ENCODE data around the gene MAU2. TPM values are rescaled to one million over a fixed set of nuclear protein-coding genes. Genes with fewer than 3 reads are reported as not detected.

MAU2 gene
- polyA plus RNA-seq, 1 donor from 2014 or later: 48.3 TPM

GRCh38 chr19:19354932-19355331, 34.3 kb downstream of the MAU2 start:
- Histone ChIP-seq H3K27ac (ENCODE audit: low read length) (no peak overlapping the region), H3K27me3 (ENCODE audit: insufficient read depth, low read depth, low read length) (no peaks in the 10 kb centered on the region), H4K20me1 (ENCODE audit: insufficient read depth) (no peaks in the 10 kb centered on the region), H3K36me3 (ENCODE audit: insufficient read depth, low read length) (no peaks in the 10 kb centered on the region), H3F3A (ENCODE audit: insufficient read depth, low read length, poor library complexity, severe bottlenecking) (no peaks in the 10 kb centered on the region), H3K4me3 (ENCODE audit: low read length) (no peak overlapping the region), H3K9me3 (ENCODE audit: low read length) (no peaks in the 10 kb centered on the region), H3K4me2 (ENCODE audit: low read length) (no peak overlapping the region), H3K79me2 (replicated peaks; ENCODE audit: insufficient read depth, low read length) (no peaks in the 10 kb centered on the region), H3K9ac (ENCODE audit: low read length) (no peak overlapping the region), H3K9me2 (ENCODE audit: insufficient read depth, low read length) (no peaks in the 10 kb centered on the region), H2AFZ (ENCODE audit: low read depth, low read length) (no peak overlapping the region)
- TF ChIP-seq MXI1 (conservative IDR thresholded peaks at IDR 0.05; ENCODE audit: poor library complexity, severe bottlenecking): no peak
- no peak for TF ChIP-seq TAF1 (IDR thresholded peaks at IDR 0.05; ENCODE audit: low read depth)
- no peak for TF ChIP-seq POLR2AphosphoS5 (IDR thresholded peaks at IDR 0.05)
- no peak for TF ChIP-seq CTCF (IDR thresholded peaks at IDR 0.05; ENCODE audit: poor library complexity, severe bottlenecking)
- no peak for TF ChIP-seq EP300 (conservative IDR thresholded peaks at IDR 0.05; ENCODE audit: poor library complexity, severe bottlenecking)
- no peak for TF ChIP-seq SMC3 (conservative IDR thresholded peaks at IDR 0.05; ENCODE audit: poor library complexity)
- TF ChIP-seq RAD21 (conservative IDR thresholded peaks at IDR 0.05): no peak
- TF ChIP-seq EZH2 (IDR thresholded peaks at IDR 0.05; ENCODE audit: borderline replicate concordance, insufficient read depth, low read length, poor library complexity, severe bottlenecking): no peak
- TF ChIP-seq REST (IDR thresholded peaks at IDR 0.05; ENCODE audit: borderline replicate concordance): no peak

DNA sequence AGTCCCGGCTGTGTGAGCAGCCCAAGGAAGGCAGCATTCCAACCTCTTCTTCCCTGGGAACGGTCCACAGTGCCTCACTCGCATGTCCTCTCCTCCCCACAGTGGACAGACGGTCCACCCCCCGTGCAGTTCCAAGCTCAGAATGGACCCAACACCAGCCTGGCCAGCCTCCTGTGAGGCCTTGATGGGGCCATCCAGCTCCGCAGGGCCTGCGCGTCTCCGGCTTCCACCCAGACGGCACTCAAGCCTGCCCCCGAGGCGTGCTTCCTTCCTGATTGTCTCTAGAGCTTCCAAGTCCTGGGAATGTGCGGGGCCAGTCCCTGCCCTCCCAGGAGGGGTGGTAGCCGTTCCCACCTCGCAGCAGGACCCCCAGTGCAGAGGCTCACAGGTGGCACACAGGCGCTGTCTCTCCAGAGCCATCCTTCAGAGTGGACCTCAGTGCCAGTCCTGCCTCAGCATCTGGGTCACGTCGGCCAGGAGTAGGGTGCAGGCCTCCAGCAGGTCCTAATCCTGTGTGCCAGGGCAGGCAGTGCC, 35.0 kb downstream of the MAU2 start:
- Histone ChIP-seq H3K36me3 (ENCODE audit: insufficient read depth, low read length) (no peaks in the 10 kb centered on the region), H3K9me2 (ENCODE audit: insufficient read depth, low read length) (no peaks in the 10 kb centered on the region), H3K79me2 (replicated peaks; ENCODE audit: insufficient read depth, low read length) (no peaks in the 10 kb centered on the region), H3F3A (ENCODE audit: insufficient read depth, low read length, poor library complexity, severe bottlenecking) (no peaks in the 10 kb centered on the region), H3K9ac (ENCODE audit: low read length) (no peak overlapping the region), H4K20me1 (ENCODE audit: insufficient read depth) (no peaks in the 10 kb centered on the region), H2AFZ (ENCODE audit: low read depth, low read length) (no peak overlapping the region), H3K9me3 (ENCODE audit: low read length) (no peaks in the 10 kb centered on the region), H3K4me2 (ENCODE audit: low read length) (no peak overlapping the region), H3K27ac (ENCODE audit: low read length) (no peak overlapping the region), H3K27me3 (ENCODE audit: insufficient read depth, low read depth, low read length) (no peaks in the 10 kb centered on the region), H3K4me3 (ENCODE audit: low read length) (no peak overlapping the region)
- TF ChIP-seq EZH2 (IDR thresholded peaks at IDR 0.05; ENCODE audit: borderline replicate concordance, insufficient read depth, low read length, poor library complexity, severe bottlenecking): no peak
- no peak for TF ChIP-seq TAF1 (IDR thresholded peaks at IDR 0.05; ENCODE audit: low read depth)
- TF ChIP-seq MXI1 (conservative IDR thresholded peaks at IDR 0.05; ENCODE audit: poor library complexity, severe bottlenecking): no peak
- no peak for TF ChIP-seq CTCF (IDR thresholded peaks at IDR 0.05; ENCODE audit: poor library complexity, severe bottlenecking)
- TF ChIP-seq RAD21 (conservative IDR thresholded peaks at IDR 0.05): no peak
- TF ChIP-seq SMC3 (conservative IDR thresholded peaks at IDR 0.05; ENCODE audit: poor library complexity): no peak
- no peak for TF ChIP-seq POLR2AphosphoS5 (IDR thresholded peaks at IDR 0.05)
